ENCODE measurements around the gene SCYL3. TPM values are rescaled to one million over a fixed set of nuclear protein-coding genes. Genes with fewer than 3 reads are reported as not detected.

SCYL3 gene
- total RNA-seq, 1 donor from 2014 or later: 5.6 TPM

GRCh38 chr1:169928438-169929209 is 34.9 kb upstream of the SCYL3 start:
- DNase-seq: no peak
- peak; percentile 75 for TF ChIP-seq CTCF (IDR thresholded peaks at IDR 0.05; ENCODE audit: borderline replicate concordance)
- Histone ChIP-seq H3K27ac (replicated peaks) (no peak overlapping the region), H3K36me3 (no peaks in the 10 kb centered on the region), H3K4me1 (peaks cover 18% of the 10 kb centered on the region), H3K9me3 (replicated peaks) (no peaks in the 10 kb centered on the region), H3K4me3 (no peak overlapping the region), H3K27me3 (ENCODE audit: low read depth) (no peaks in the 10 kb centered on the region)
- intact Hi-C loops (cut with micrococcal nuclease): no loop called here

GRCh38 chr1:169925505-169926482 is 32.1 kb upstream of the SCYL3 start:
- Histone ChIP-seq H3K9me3 (replicated peaks) (no peaks in the 10 kb centered on the region), H3K36me3 (peaks cover 6% of the 10 kb centered on the region), H3K4me1 (peaks cover 18% of the 10 kb centered on the region), H3K27ac (replicated peaks) (peak overlapping the region; percentile 5), H3K27me3 (ENCODE audit: low read depth) (no peaks in the 10 kb centered on the region), H3K4me3 (no peak overlapping the region)
- no peak for TF ChIP-seq CTCF (IDR thresholded peaks at IDR 0.05; ENCODE audit: borderline replicate concordance)
- intact Hi-C loops (cut with micrococcal nuclease): no loop called here
- no peak for DNase-seq

GRCh38 chr1:169924829-169925228 is 31.1 kb upstream of the SCYL3 start:
- no peak for DNase-seq
- Histone ChIP-seq H3K4me1 (peaks cover 18% of the 10 kb centered on the region), H3K27me3 (ENCODE audit: low read depth) (no peaks in the 10 kb centered on the region), H3K36me3 (peaks cover 11% of the 10 kb centered on the region), H3K4me3 (no peak overlapping the region), H3K9me3 (replicated peaks) (no peaks in the 10 kb centered on the region), H3K27ac (replicated peaks) (no peak overlapping the region)
- intact Hi-C loops (cut with micrococcal nuclease): no loop called here
- no peak for TF ChIP-seq CTCF (IDR thresholded peaks at IDR 0.05; ENCODE audit: borderline replicate concordance)

GRCh38 chr1:169924063-169924462 is 30.4 kb upstream of the SCYL3 start:
- H3K27ac ChIP-seq (replicated peaks): no peak overlapping the region
- H3K4me1 ChIP-seq: peaks cover 18% of the 10 kb centered on the region
- intact Hi-C loops (cut with micrococcal nuclease): no loop called here

More at GRCh38 chr1:169924063-169924462, 30.4 kb upstream of the SCYL3 start:
- Histone ChIP-seq H3K36me3 (peaks cover 18% of the 10 kb centered on the region), H3K27me3 (ENCODE audit: low read depth) (no peaks in the 10 kb centered on the region), H3K9me3 (replicated peaks) (no peaks in the 10 kb centered on the region), H3K4me3 (no peak overlapping the region)
- DNase-seq: no peak
- no peak for TF ChIP-seq CTCF (IDR thresholded peaks at IDR 0.05; ENCODE audit: borderline replicate concordance)

Data from left ventricle myocardium inferior (tissue), 1 donor.